Activated CD4-positive, alpha-beta T cell treated with anti-CD3 and anti-CD28 coated beads, Interleukin-2, amount 50 U/mL, for 1 hour (primary cell): ENCODE results near the gene FAM50B.
"Not testable (repeated sequence)": the region's sequence is repeated elsewhere in the genome, so short reads cannot be mapped to it uniquely, and the experiment has no call there.

Experiments used
- DNase-seq: peaks from one replicate; pipeline ENCODE4 v3.0.0-alpha.2; 2020

The FAM50B gene

GRCh38 chr6:3850451-3851203 lies 1.5 kb downstream of the FAM50B start:
- DNase-seq = peak; percentile 3

- DNase-seq = no peak
Observed at GRCh38 chr6:3851839-3852238, 2.7 kb downstream of the FAM50B start.

GRCh38 chr6:3852391-3852790 lies 3.2 kb downstream of the FAM50B start:
- no peak for DNase-seq

GRCh38 chr6:3855866-3856265 lies 6.7 kb downstream of the FAM50B start:
- DNase-seq = no peak

- no peak for DNase-seq
Observed at GRCh38 chr6:3856576-3856975, 7.4 kb downstream of the FAM50B start.

GRCh38 chr6:3857468-3858456 lies 8.6 kb downstream of the FAM50B start:
- DNase-seq = no peak

- DNase-seq = no peak
Observed at GRCh38 chr6:3859878-3860552, 10.8 kb downstream of the FAM50B start.

- no peak for DNase-seq
Observed at GRCh38 chr6:3861424-3861823, 12.3 kb downstream of the FAM50B start.

- DNase-seq = no peak
Observed at GRCh38 chr6:3862038-3862437, 12.9 kb downstream of the FAM50B start.

- not testable (repeated sequence) for DNase-seq
Observed at GRCh38 chr6:3863322-3863721, 14.1 kb downstream of the FAM50B start.

- DNase-seq = no peak
Observed at GRCh38 chr6:3865463-3865862, 16.3 kb downstream of the FAM50B start.

- DNase-seq = no peak
Observed at GRCh38 chr6:3867641-3868502, 18.7 kb downstream of the FAM50B start.

GRCh38 chr6:3868544-3868943 lies 19.4 kb downstream of the FAM50B start:
- DNase-seq = no peak

- no peak for DNase-seq
Observed at GRCh38 chr6:3869284-3869631, 20.1 kb downstream of the FAM50B start.

GRCh38 chr6:3869632-3870527 lies 20.7 kb downstream of the FAM50B start:
- no peak for DNase-seq

- no peak for DNase-seq
Observed at GRCh38 chr6:3870528-3870925, 21.4 kb downstream of the FAM50B start.

- no peak for DNase-seq
Observed at GRCh38 chr6:3871515-3871914, 22.3 kb downstream of the FAM50B start.

- no peak for DNase-seq
Observed at GRCh38 chr6:3871939-3872338, 22.8 kb downstream of the FAM50B start.

- DNase-seq = no peak
Observed at GRCh38 chr6:3872370-3872854, 23.2 kb downstream of the FAM50B start.

GRCh38 chr6:3873051-3873450 lies 23.9 kb downstream of the FAM50B start:
- DNase-seq = no peak

GRCh38 chr6:3874069-3874468 lies 24.9 kb downstream of the FAM50B start:
- no peak for DNase-seq
